ENCODE results near the gene KCTD2. TPM values are rescaled to one million over a fixed set of nuclear protein-coding genes. Genes with fewer than 3 reads are reported as not detected.

KCTD2 gene
- total and polyA plus RNA-seq, 4 donors, result 15.1 to 22.3 (median 19.4) TPM

- Histone ChIP-seq H3K27ac (ENCODE audit: low read depth in 1 of 2, low read length in 1 of 2) (no peak overlapping the region), H3K4me1 (ENCODE audit: control insufficient read depth in 5 of 5, insufficient read depth in 5 of 5, low read length in 5 of 5) (peaks cover 0 to 20% (median 11%) of the 10 kb centered on the region in 5 donors), H3K9me3 (ENCODE audit: control insufficient read depth in 4 of 4, insufficient read depth in 3 of 4, low read length in 3 of 4) (no peaks in the 10 kb centered on the region), H3K36me3 (ENCODE audit: control insufficient read depth in 4 of 4, insufficient read depth in 4 of 4, low read length in 4 of 4) (no peaks in the 10 kb centered on the region), H3K9ac (ENCODE audit: insufficient read depth in 1 of 2, low read length in 2 of 2) (no peak overlapping the region), H3K4me3 (no peak overlapping the region), H3K27me3 (ENCODE audit: control insufficient read depth in 3 of 3, insufficient read depth in 3 of 3, low read length in 2 of 3) (no peaks in the 10 kb centered on the region)
- TF ChIP-seq CTCF (IDR thresholded peaks at IDR 0.05; ENCODE audit: control extremely low read depth, extremely low read depth), result no peak
- WGBS, 2 donors, result 76 to 80% methylated on average over 5 of the region's 5 CpGs
- DNase-seq (peak in 1 of 3 donors; percentile 49), ATAC-seq (ENCODE audit: insufficient read depth, low FRiP score) (no peak)
Measured at GRCh38 chr17:75073618-75074047, 26.6 kb downstream of the KCTD2 start.

DNA sequence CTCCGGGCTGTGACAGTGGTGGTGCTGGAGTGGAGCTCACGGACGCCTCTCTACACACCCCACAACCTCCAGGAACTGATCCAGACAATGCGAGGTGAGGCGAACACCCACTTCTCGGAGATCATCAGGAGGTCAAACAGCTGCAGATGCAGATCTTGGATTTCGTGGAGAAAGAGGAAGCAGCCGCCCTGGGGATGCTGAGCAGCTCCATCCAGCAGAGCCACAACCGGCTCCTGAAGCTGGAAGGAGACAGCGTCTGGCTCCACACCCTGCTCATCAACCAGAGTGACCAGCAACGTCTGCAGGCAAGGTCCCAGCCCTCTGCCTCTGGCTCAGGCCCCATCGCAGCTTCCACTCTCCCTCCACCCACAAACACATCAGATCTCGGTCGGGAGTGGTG, 27.5 kb downstream of the KCTD2 start:
- no peak for DNase-seq
- Histone ChIP-seq H3K27me3 (ENCODE audit: control insufficient read depth in 3 of 3, insufficient read depth in 3 of 3, low read length in 2 of 3) (no peaks in the 10 kb centered on the region), H3K4me1 (ENCODE audit: control insufficient read depth in 5 of 5, insufficient read depth in 5 of 5, low read length in 5 of 5) (peaks cover 0 to 20% (median 16%) of the 10 kb centered on the region in 5 donors), H3K9ac (ENCODE audit: insufficient read depth in 1 of 2, low read length in 2 of 2) (no peak overlapping the region), H3K36me3 (ENCODE audit: control insufficient read depth in 4 of 4, insufficient read depth in 4 of 4, low read length in 4 of 4) (no peaks in the 10 kb centered on the region), H3K27ac (ENCODE audit: low read depth in 1 of 2, low read length in 1 of 2) (no peak overlapping the region), H3K4me3 (no peak overlapping the region), H3K9me3 (ENCODE audit: control insufficient read depth in 4 of 4, insufficient read depth in 3 of 4, low read length in 3 of 4) (no peaks in the 10 kb centered on the region)
- no peak for ATAC-seq (ENCODE audit: insufficient read depth, low FRiP score)
- TF ChIP-seq CTCF (IDR thresholded peaks at IDR 0.05; ENCODE audit: control extremely low read depth, extremely low read depth), result no peak
- 73 to 88% methylated on average over 14 of the region's 14 CpGs for WGBS, 2 donors

GRCh38 chr17:75075597-75076336, 28.7 kb downstream of the KCTD2 start:
- Histone ChIP-seq H3K9ac (ENCODE audit: insufficient read depth in 1 of 2, low read length in 2 of 2) (no peak overlapping the region), H3K4me3 (no peak overlapping the region), H3K36me3 (ENCODE audit: control insufficient read depth in 4 of 4, insufficient read depth in 4 of 4, low read length in 4 of 4) (no peaks in the 10 kb centered on the region), H3K4me1 (ENCODE audit: control insufficient read depth in 5 of 5, insufficient read depth in 5 of 5, low read length in 5 of 5) (peaks cover 0 to 20% (median 16%) of the 10 kb centered on the region in 5 donors), H3K27ac (ENCODE audit: low read depth in 1 of 2, low read length in 1 of 2) (no peak overlapping the region), H3K27me3 (ENCODE audit: control insufficient read depth in 3 of 3, insufficient read depth in 3 of 3, low read length in 2 of 3) (no peaks in the 10 kb centered on the region), H3K9me3 (ENCODE audit: control insufficient read depth in 4 of 4, insufficient read depth in 3 of 4, low read length in 3 of 4) (no peaks in the 10 kb centered on the region)
- 42 to 60% methylated on average over 4 of the region's 4 CpGs for WGBS, 2 donors
- no peak for TF ChIP-seq CTCF (IDR thresholded peaks at IDR 0.05; ENCODE audit: control extremely low read depth, extremely low read depth)
- no peak for DNase-seq
- ATAC-seq (ENCODE audit: insufficient read depth, low FRiP score), result no peak

Data from lung (tissue), 12 donors.